HG03159 (cell line): ENCODE measurements around the gene NRAP.

Source experiments
- ATAC-seq: cut with Tn5 transposase; IDR thresholded peaks from one replicate; pipeline ENCODE4 v1.9.1; 2021; ENCODE audit warnings: mild to moderate bottlenecking, moderate library complexity; ENCODE audit not compliant: unreplicated experiment

NRAP gene

DNA sequence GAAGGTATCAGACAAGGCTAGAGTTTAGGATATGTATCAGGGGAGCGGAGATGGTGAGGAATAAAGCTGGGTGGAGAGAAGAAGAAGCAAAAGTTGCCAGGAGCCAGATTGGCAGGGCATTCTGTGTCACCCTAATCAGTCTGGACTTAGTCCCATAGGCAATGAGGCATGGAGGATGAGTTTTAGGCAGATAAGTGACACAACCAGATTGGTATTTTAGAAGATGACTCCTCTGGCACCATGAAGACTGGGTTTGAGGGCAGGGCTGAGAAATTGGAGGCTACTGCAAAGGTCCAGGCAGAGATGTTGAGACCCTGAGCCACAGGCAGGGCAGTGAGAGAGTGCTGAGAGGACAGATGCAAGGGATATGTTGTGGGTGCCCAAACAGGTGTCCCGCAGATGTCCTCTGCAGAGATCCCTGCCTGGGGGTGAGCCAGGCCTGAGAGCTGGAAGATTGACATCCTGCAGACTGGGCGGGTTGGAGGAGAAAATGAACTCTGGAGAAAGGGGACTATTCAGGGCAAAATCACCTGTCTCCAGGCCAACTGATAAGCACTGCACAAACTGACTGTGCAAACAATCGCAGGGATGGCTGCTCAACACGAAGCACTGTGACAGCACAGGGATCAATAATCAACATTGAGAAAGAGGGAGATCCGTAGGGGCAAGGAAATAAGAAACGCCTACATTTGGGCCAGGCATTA is 122.8 kb downstream of the NRAP start:
- ATAC-seq, result no peak

DNA sequence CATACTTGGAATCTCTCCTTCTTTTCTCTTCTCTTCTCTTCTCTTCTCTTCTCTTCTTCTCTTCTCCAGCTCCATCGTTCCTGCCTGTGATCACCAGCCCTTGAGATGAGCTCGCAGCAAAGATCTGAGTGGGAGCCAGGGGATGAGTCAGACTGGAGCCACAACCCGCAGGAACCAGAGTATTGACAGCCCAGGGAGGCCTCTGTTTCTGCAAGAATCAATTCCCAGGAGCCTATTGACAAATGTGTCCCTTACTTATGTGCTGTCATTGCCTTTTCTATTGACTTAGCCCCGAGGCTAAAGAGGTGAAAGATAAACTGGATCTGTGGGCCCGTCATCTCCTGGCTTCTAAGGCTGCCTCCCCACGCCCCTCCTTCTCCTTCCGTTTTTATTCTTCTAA is 124.1 kb downstream of the NRAP start:
- no peak for ATAC-seq
